ENCODE data around the gene ZNF682. TPM values are rescaled to one million over a fixed set of nuclear protein-coding genes. Genes with fewer than 3 reads are reported as not detected.

The ZNF682 gene
- total RNA-seq, 2 experiments from 2014 or later, result 9.1 to 18.6 TPM

DNA sequence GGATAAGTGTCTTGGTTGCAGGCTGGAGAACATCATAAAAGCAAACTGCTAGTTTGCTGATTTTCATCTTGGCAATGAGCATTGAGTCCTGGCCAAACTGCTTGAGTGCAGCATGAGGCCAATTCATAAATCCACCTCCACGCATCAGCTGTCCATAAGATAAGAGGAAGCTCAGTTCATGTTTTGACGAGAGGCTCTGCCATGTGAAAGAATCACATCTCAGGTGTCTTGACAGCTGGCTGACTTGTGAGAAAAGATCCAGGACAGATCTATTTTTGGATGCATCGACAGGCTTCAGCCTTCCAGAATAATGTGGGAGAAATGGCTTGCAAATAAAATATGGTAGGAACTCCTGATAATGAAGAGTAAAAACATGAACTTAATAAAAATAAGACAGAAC is 5.4 kb upstream of the ZNF682 start:
- Histone ChIP-seq H3K4me1 (ENCODE audit: insufficient read depth, low read length, poor library complexity, severe bottlenecking) (no peaks in the 10 kb centered on the region), H3K9me3 (ENCODE audit: low read length) (peaks cover 7% of the 10 kb centered on the region), H3K27ac (ENCODE audit: low read depth, low read length, poor library complexity, severe bottlenecking) (no peak overlapping the region), H3K4me3 (ENCODE audit: low read depth, low read length, poor library complexity, severe bottlenecking) (no peak overlapping the region), H2AFZ (ENCODE audit: low read length) (no peak overlapping the region), H3K9me2 (ENCODE audit: insufficient read depth, low read length) (no peaks in the 10 kb centered on the region), H4K20me1 (ENCODE audit: insufficient read depth, low read length) (no peaks in the 10 kb centered on the region), H3K4me2 (ENCODE audit: low read length) (no peak overlapping the region), H3K36me3 (ENCODE audit: insufficient read depth, low read length) (no peaks in the 10 kb centered on the region), H3K79me2 (ENCODE audit: insufficient read depth, low read depth, low read length) (no peaks in the 10 kb centered on the region)
- BruUV-seq (replicated peaks), result no TSS peak
- ChIA-PET POLR2A (no interaction called here), CTCF (ENCODE audit: unreplicated experiment) (no interaction called here)
- intact Hi-C loops (cut with micrococcal nuclease; ENCODE audit: unreplicated experiment), result no loop called here
- DNase-seq (ENCODE audit: low spot score), result no peak
- TF ChIP-seq, protein P1, sequence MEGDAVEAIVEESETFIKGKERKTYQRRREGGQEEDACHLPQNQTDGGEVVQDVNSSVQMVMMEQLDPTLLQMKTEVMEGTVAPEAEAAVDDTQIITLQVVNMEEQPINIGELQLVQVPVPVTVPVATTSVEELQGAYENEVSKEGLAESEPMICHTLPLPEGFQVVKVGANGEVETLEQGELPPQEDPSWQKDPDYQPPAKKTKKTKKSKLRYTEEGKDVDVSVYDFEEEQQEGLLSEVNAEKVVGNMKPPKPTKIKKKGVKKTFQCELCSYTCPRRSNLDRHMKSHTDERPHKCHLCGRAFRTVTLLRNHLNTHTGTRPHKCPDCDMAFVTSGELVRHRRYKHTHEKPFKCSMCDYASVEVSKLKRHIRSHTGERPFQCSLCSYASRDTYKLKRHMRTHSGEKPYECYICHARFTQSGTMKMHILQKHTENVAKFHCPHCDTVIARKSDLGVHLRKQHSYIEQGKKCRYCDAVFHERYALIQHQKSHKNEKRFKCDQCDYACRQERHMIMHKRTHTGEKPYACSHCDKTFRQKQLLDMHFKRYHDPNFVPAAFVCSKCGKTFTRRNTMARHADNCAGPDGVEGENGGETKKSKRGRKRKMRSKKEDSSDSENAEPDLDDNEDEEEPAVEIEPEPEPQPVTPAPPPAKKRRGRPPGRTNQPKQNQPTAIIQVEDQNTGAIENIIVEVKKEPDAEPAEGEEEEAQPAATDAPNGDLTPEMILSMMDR (conservative IDR thresholded peaks at IDR 0.05; ENCODE audit: low read length), result no peak
- no peak for TF ChIP-seq EZH2phosphoT487 (IDR thresholded peaks at IDR 0.05; ENCODE audit: borderline replicate concordance, low read depth, low read length)

DNA sequence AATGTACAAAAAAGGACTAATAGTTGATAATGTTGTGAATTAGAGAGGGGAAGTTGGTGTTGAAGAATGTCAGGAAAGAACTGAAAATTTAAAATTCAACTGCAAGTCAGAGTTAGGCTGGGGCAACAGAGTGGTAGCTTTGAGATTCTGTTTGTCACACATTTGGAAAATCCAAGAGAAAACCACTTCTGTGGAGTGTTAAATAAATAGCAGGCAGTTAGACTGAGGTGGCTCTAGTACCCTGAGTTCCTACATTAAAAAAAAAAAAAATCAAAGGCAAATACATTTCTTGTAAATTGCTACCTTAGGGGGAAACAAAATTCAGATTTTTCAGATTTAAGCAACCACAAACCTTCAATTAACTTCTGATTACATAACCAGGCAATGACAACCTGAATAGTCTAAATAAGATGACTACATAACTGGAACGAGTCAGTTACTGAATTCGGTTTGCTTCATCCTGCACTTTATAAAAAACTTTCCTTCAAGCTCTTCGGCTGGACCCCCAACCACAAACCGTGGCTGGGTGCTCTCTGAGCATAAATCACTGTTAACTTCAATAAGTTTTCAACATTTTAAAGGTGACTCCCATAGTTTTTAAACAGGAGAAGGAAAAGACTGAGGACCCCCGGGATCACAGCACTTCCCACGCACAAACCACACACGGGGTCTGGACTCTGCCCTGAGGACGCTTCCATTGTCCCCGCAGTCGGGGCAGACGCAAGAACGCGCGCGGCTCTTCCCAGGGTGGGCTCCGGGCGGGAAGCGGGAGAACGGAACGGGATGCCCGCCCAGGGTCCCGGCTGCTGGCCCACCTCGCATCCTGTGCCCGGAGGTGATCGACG is 725 bp downstream of the ZNF682 start:
- ChIA-PET POLR2A (interaction anchor here (0.6 to 2.4 kb wide), 6 partner anchors 13 to 1697 kb away, joined by 3 to 10 read pairs (median 4); partner anchors contain the start of gene ZNF93), CTCF (ENCODE audit: unreplicated experiment) (no interaction called here)
- Histone ChIP-seq H3K4me2 (ENCODE audit: low read length) (peak overlapping the region; percentile 84), H3K79me2 (ENCODE audit: insufficient read depth, low read depth, low read length) (peaks cover 22% of the 10 kb centered on the region), H3K36me3 (ENCODE audit: insufficient read depth, low read length) (peaks cover 27% of the 10 kb centered on the region), H2AFZ (ENCODE audit: low read length) (peak overlapping the region; percentile 89; the same call in 1 of the 2 replicates), H3K27ac (ENCODE audit: low read depth, low read length, poor library complexity, severe bottlenecking) (peak overlapping the region; percentile 59), H3K4me3 (ENCODE audit: low read depth, low read length, poor library complexity, severe bottlenecking) (peak overlapping the region; percentile 73), H3K9me2 (ENCODE audit: insufficient read depth, low read length) (no peaks in the 10 kb centered on the region), H3K4me1 (ENCODE audit: insufficient read depth, low read length, poor library complexity, severe bottlenecking) (peaks cover 11% of the 10 kb centered on the region), H4K20me1 (ENCODE audit: insufficient read depth, low read length) (no peaks in the 10 kb centered on the region), H3K9me3 (ENCODE audit: low read length) (peaks cover 13% of the 10 kb centered on the region)
- peak; percentile 14 for DNase-seq (ENCODE audit: low spot score)
- TF ChIP-seq, protein P1 (conservative IDR thresholded peaks at IDR 0.05; ENCODE audit: low read length), result no peak
- TF ChIP-seq EZH2phosphoT487 (IDR thresholded peaks at IDR 0.05; ENCODE audit: borderline replicate concordance, low read depth, low read length), result no peak
- intact Hi-C loops (cut with micrococcal nuclease; ENCODE audit: unreplicated experiment), result loop anchor here (2.0 kb wide), 1 partner anchor 370 kb away; the partner anchor contains the start of gene ZNF101
- no TSS peak for BruUV-seq (replicated peaks)

DNA sequence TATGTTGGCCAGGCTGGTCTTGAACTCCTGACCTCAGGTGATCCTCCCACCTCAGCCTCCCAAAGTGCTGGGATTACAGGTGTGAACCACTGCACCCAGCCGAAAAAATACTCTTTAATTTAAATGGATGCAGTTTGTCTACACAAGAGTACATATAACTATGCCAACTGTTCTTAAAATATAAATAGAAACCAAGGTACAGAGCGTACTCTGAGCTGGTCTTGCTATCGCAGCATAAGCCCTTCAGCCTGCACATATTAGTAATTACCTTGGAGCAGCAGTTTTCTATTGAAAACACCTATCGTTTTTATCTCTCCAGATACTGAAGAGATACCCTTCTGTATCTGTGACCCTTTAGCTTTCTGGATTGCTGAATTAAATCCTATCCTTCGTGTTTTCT is 3.4 kb downstream of the ZNF682 start:
- TF ChIP-seq, protein P1 (conservative IDR thresholded peaks at IDR 0.05; ENCODE audit: low read length), result no peak
- TF ChIP-seq EZH2phosphoT487 (IDR thresholded peaks at IDR 0.05; ENCODE audit: borderline replicate concordance, low read depth, low read length), result no peak
- Histone ChIP-seq H3K9me2 (ENCODE audit: insufficient read depth, low read length) (no peaks in the 10 kb centered on the region), H3K27ac (ENCODE audit: low read depth, low read length, poor library complexity, severe bottlenecking) (no peak overlapping the region), H3K79me2 (ENCODE audit: insufficient read depth, low read depth, low read length) (peaks cover 22% of the 10 kb centered on the region), H3K4me2 (ENCODE audit: low read length) (no peak overlapping the region), H3K4me3 (ENCODE audit: low read depth, low read length, poor library complexity, severe bottlenecking) (no peak overlapping the region), H3K4me1 (ENCODE audit: insufficient read depth, low read length, poor library complexity, severe bottlenecking) (peaks cover 11% of the 10 kb centered on the region), H2AFZ (ENCODE audit: low read length) (no peak overlapping the region), H3K9me3 (ENCODE audit: low read length) (peaks cover 13% of the 10 kb centered on the region), H4K20me1 (ENCODE audit: insufficient read depth, low read length) (no peaks in the 10 kb centered on the region), H3K36me3 (ENCODE audit: insufficient read depth, low read length) (peaks cover 50% of the 10 kb centered on the region)
- no TSS peak for BruUV-seq (replicated peaks)
- DNase-seq (ENCODE audit: low spot score), result no peak
- ChIA-PET POLR2A (no interaction called here), CTCF (ENCODE audit: unreplicated experiment) (no interaction called here)
- intact Hi-C loops (cut with micrococcal nuclease; ENCODE audit: unreplicated experiment), result no loop called here
